ENCODE results near the gene CD22. TPM values are rescaled to one million over a fixed set of nuclear protein-coding genes. Genes with fewer than 3 reads are reported as not detected.

Gene CD22
- polyA plus RNA-seq, 1 experiment = not detected

DNA sequence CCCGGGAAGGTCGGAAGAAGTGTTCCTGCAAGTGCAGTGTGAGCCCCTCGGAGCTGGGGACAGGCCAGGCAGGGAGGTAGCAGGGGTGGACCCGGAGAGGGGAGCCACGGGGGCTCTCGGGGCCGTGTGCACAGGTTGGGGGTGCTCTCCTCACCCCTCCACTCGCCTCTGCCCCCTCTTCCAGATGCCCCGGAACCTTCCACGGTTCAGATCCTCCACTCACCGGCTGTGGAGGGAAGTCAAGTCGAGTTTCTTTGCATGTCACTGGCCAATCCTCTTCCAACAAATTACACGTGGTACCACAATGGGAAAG lies 9.0 kb downstream of the CD22 start:
- no peak for DNase-seq (ENCODE audit: low read depth, low spot score)
- H3K27me3 ChIP-seq (ENCODE audit: control insufficient read depth, insufficient read depth, low read length) = no peaks in the 10 kb centered on the region
- CTCF ChIA-PET = no interaction called here
- H3K9me3 ChIP-seq (ENCODE audit: control insufficient read depth, insufficient read depth, low read length) = no peaks in the 10 kb centered on the region
- no peak overlapping the region for H3K27ac ChIP-seq (ENCODE audit: low read depth, low read length)
- TF ChIP-seq, protein P1, sequence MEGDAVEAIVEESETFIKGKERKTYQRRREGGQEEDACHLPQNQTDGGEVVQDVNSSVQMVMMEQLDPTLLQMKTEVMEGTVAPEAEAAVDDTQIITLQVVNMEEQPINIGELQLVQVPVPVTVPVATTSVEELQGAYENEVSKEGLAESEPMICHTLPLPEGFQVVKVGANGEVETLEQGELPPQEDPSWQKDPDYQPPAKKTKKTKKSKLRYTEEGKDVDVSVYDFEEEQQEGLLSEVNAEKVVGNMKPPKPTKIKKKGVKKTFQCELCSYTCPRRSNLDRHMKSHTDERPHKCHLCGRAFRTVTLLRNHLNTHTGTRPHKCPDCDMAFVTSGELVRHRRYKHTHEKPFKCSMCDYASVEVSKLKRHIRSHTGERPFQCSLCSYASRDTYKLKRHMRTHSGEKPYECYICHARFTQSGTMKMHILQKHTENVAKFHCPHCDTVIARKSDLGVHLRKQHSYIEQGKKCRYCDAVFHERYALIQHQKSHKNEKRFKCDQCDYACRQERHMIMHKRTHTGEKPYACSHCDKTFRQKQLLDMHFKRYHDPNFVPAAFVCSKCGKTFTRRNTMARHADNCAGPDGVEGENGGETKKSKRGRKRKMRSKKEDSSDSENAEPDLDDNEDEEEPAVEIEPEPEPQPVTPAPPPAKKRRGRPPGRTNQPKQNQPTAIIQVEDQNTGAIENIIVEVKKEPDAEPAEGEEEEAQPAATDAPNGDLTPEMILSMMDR (IDR thresholded peaks at IDR 0.05; ENCODE audit: low read depth, low read length) = no peak
- no peak overlapping the region for H3K4me3 ChIP-seq (ENCODE audit: low read depth, low read length)
- POLR2A ChIA-PET = no interaction called here

DNA sequence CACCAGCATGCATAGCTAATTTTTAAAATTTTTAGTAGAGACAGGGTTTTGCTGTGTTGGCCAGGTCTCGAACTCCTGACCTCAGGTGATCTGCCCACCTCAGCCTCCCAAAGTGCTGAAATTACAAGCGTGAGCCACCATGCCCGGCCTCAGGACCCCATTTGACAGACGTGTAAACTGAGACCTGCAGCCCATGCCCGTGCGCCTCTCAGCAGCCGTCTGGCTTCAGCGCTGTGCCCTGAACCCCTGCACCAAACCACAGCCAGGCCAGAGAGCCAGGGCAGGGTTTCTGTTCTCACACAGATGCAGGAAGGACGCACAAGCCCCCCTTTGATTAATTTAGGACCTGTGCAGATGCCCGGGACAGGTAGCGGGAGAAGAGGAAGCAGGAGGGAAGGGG lies 11.4 kb downstream of the CD22 start:
- CTCF ChIA-PET = interaction anchor here (1.1 kb wide), 1 partner anchor 12 kb away, joined by 3 read pairs; no protein-coding TSS in a partner anchor
- DNase-seq (ENCODE audit: low read depth, low spot score) = no peak
- Histone ChIP-seq H3K27me3 (ENCODE audit: control insufficient read depth, insufficient read depth, low read length) (no peaks in the 10 kb centered on the region), H3K4me3 (ENCODE audit: low read depth, low read length) (no peak overlapping the region), H3K27ac (ENCODE audit: low read depth, low read length) (no peak overlapping the region), H3K9me3 (ENCODE audit: control insufficient read depth, insufficient read depth, low read length) (no peaks in the 10 kb centered on the region)
- TF ChIP-seq, protein P1 (IDR thresholded peaks at IDR 0.05; ENCODE audit: low read depth, low read length) = no peak
- POLR2A ChIA-PET = no interaction called here

DNA sequence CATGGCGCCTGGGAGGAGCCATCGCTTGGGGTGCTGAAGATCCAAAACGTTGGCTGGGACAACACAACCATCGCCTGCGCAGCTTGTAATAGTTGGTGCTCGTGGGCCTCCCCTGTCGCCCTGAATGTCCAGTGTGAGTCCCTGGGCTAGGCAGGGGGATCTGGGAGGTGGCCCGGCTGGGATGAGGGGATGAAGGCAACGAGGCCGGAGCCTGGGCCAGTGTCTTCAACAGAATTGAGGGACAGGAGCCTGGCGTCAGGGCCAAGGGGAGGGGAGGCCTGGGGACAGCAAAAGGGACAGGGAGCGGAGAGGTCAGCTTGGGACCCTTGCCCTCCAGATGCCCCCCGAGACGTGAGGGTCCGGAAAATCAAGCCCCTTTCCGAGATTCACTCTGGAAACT lies 12.0 kb downstream of the CD22 start:
- TF ChIP-seq, protein P1 (IDR thresholded peaks at IDR 0.05; ENCODE audit: low read depth, low read length) = no peak
- H3K27ac ChIP-seq (ENCODE audit: low read depth, low read length) = no peak overlapping the region
- DNase-seq (ENCODE audit: low read depth, low spot score) = no peak
- no peaks in the 10 kb centered on the region for H3K27me3 ChIP-seq (ENCODE audit: control insufficient read depth, insufficient read depth, low read length)
- no peak overlapping the region for H3K4me3 ChIP-seq (ENCODE audit: low read depth, low read length)
- H3K9me3 ChIP-seq (ENCODE audit: control insufficient read depth, insufficient read depth, low read length) = no peaks in the 10 kb centered on the region
- ChIA-PET POLR2A (no interaction called here), CTCF (interaction anchor here (1.1 kb wide), 1 partner anchor 11 kb away, joined by 3 read pairs; no protein-coding TSS in a partner anchor)

DNA sequence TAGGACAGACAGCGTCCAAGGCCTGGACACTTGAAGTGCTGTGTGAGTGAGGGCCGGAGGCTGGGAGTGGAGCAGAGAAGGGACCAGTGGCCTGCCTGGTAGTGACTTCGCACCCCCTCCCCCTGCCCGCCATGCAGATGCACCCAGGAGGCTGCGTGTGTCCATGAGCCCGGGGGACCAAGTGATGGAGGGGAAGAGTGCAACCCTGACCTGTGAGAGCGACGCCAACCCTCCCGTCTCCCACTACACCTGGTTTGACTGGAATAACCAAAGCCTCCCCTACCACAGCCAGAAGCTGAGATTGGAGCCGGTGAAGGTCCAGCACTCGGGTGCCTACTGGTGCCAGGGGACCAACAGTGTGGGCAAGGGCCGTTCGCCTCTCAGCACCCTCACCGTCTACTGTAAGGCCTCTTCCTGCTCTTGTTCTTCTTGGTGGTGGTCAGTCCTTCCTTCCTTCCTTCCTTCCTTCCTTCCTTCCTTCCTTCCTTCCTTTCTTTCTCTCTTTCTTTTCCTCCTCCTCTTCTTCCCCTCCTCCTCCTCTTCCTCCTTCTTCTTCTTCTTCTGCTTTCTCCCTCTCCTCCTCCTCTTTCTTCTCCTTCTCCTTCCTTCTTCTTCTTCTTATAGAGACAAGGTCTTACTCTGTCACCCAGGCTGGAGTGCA lies 12.7 kb downstream of the CD22 start:
- H3K27ac ChIP-seq (ENCODE audit: low read depth, low read length) = no peak overlapping the region
- no peaks in the 10 kb centered on the region for H3K27me3 ChIP-seq (ENCODE audit: control insufficient read depth, insufficient read depth, low read length)
- ChIA-PET CTCF (no interaction called here), POLR2A (no interaction called here)
- no peak overlapping the region for H3K4me3 ChIP-seq (ENCODE audit: low read depth, low read length)
- no peaks in the 10 kb centered on the region for H3K9me3 ChIP-seq (ENCODE audit: control insufficient read depth, insufficient read depth, low read length)
- DNase-seq (ENCODE audit: low read depth, low spot score) = no peak
- TF ChIP-seq, protein P1 (IDR thresholded peaks at IDR 0.05; ENCODE audit: low read depth, low read length) = no peak

DNA sequence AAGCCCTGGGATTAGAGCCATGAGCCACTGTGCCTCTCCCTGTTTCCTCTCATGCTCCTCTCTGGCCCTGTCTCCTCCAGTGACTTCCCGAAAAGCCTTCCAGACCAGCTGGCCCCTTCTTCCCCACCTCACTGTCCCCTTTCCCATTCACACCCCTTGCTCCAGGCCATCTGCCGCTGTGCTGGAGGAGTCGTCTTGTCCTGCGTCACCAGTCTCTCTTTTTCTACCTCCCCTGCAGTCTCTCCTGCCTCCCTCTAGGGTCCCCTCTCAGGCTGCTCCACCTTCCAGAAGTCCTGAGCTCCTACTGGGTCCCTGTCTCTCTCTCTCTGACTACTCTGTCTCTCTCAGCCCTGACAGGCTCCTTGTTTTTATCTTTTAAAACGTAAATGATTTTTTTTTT lies 13.4 kb downstream of the CD22 start:
- TF ChIP-seq, protein P1 (IDR thresholded peaks at IDR 0.05; ENCODE audit: low read depth, low read length) = no peak
- H3K27ac ChIP-seq (ENCODE audit: low read depth, low read length) = no peak overlapping the region
- H3K9me3 ChIP-seq (ENCODE audit: control insufficient read depth, insufficient read depth, low read length) = no peaks in the 10 kb centered on the region
- H3K27me3 ChIP-seq (ENCODE audit: control insufficient read depth, insufficient read depth, low read length) = no peaks in the 10 kb centered on the region
- DNase-seq (ENCODE audit: low read depth, low spot score) = no peak
- CTCF ChIA-PET = no interaction called here
- no peak overlapping the region for H3K4me3 ChIP-seq (ENCODE audit: low read depth, low read length)
- POLR2A ChIA-PET = no interaction called here

Data from AG04450 (cell line).